H9 (cell line): ENCODE results near the gene INSC. TPM values are rescaled to one million over a fixed set of nuclear protein-coding genes. Genes with fewer than 3 reads are reported as not detected.

Experiments used
- DNase-seq: peaks from one replicate; pipeline ENCODE4 v3.0.0-alpha.2; 2017
- H2AFZ ChIP-seq: one replicate; pipeline ENCODE4 v1.6.1; 2013; ENCODE audit warnings: mild to moderate bottlenecking, low read length, control low read depth, moderate library complexity
- H2AK5ac ChIP-seq: 2 replicates; pipeline ENCODE4 v1.6.1; 2013; ENCODE audit warnings: low read length, control low read depth, mixed read lengths; ENCODE audit not compliant: insufficient read length
- H2BK120ac ChIP-seq: one replicate; pipeline ENCODE4 v1.6.1; 2013; ENCODE audit warnings: low read depth, mild to moderate bottlenecking, low read length, control low read depth, inconsistent platforms; ENCODE audit not compliant: poor library complexity, severe bottlenecking
- H2BK12ac ChIP-seq: 2 replicates; pipeline ENCODE4 v1.6.1; 2013; ENCODE audit warnings: low read length, control low read depth, mixed read lengths, low read depth; ENCODE audit not compliant: insufficient read length
- H2BK15ac ChIP-seq: 2 replicates; pipeline ENCODE4 v1.6.1; 2013; ENCODE audit warnings: low read depth, low read length, control low read depth
- H2BK20ac ChIP-seq: one replicate; pipeline ENCODE4 v1.6.1; 2013; ENCODE audit warnings: low read depth, mild to moderate bottlenecking, low read length, control low read depth, inconsistent platforms; ENCODE audit not compliant: poor library complexity, severe bottlenecking
- H2BK5ac ChIP-seq: 2 replicates; pipeline ENCODE4 v1.6.1; 2013; ENCODE audit warnings: low read length, control low read depth, mixed read lengths; ENCODE audit not compliant: insufficient read length
- H3K14ac ChIP-seq: 2 replicates; pipeline ENCODE4 v1.6.1; 2013; ENCODE audit warnings: low read length, control low read depth; ENCODE audit not compliant: insufficient read depth
- H3K18ac ChIP-seq: 2 replicates; pipeline ENCODE4 v1.6.1; 2013; ENCODE audit warnings: low read depth, mild to moderate bottlenecking, mixed read lengths, low read length, control low read depth; ENCODE audit not compliant: insufficient read length
- H3K23ac ChIP-seq: 2 replicates; pipeline ENCODE4 v1.6.1; 2013; ENCODE audit warnings: low read length, control low read depth, mixed read lengths, low read depth; ENCODE audit not compliant: insufficient read length
- H3K23me2 ChIP-seq: 2 replicates; pipeline ENCODE4 v1.6.1; 2013; ENCODE audit warnings: low read depth, mild to moderate bottlenecking, mixed read lengths, low read length, control low read depth; ENCODE audit not compliant: insufficient read length, poor library complexity, severe bottlenecking
- H3K27ac ChIP-seq: 2 replicates; pipeline ENCODE4 v1.5.1; 2013; ENCODE audit warnings: low read length, control low read depth, mixed read lengths, low read depth; ENCODE audit not compliant: insufficient read length
- H3K27me3 ChIP-seq: 2 replicates; pipeline ENCODE4 v1.6.1; 2013; ENCODE audit warnings: low read length, control low read depth, inconsistent platforms; ENCODE audit not compliant: insufficient read depth
- H3K4ac ChIP-seq: 2 replicates; pipeline ENCODE4 v1.6.1; 2013; ENCODE audit warnings: low read depth, mild to moderate bottlenecking, control low read depth, inconsistent platforms, low read length, moderate library complexity
- H3K4me1 ChIP-seq: 2 replicates; pipeline ENCODE4 v1.6.1; 2013; ENCODE audit warnings: low read length, control low read depth, inconsistent platforms; ENCODE audit not compliant: insufficient read depth
- H3K4me2 ChIP-seq: 2 replicates; pipeline ENCODE4 v1.6.1; 2013; ENCODE audit warnings: low read length, control low read depth, mixed read lengths; ENCODE audit not compliant: insufficient read length, insufficient read depth
- H3K56ac ChIP-seq: 2 replicates; pipeline ENCODE4 v1.6.1; 2013; ENCODE audit warnings: low read depth, mild to moderate bottlenecking, mixed read lengths, low read length, control low read depth; ENCODE audit not compliant: insufficient read length
- H3K79me1 ChIP-seq: 2 replicates; pipeline ENCODE4 v1.6.1; 2013; ENCODE audit warnings: low read depth, mild to moderate bottlenecking, moderate library complexity, low read length, control low read depth, inconsistent platforms; ENCODE audit not compliant: insufficient read depth, poor library complexity, severe bottlenecking
- H3K79me2 ChIP-seq: 2 replicates; pipeline ENCODE4 v1.6.1; 2013; ENCODE audit warnings: low read length, control low read depth, inconsistent platforms; ENCODE audit not compliant: insufficient read depth
- H3K9ac ChIP-seq: 2 replicates; pipeline ENCODE4 v1.6.1; 2013; ENCODE audit warnings: low read length, control low read depth, mixed read lengths; ENCODE audit not compliant: insufficient read length; ENCODE audit errors: extremely low read depth
- H3K9me3 ChIP-seq: one replicate; pipeline ENCODE4 v1.6.1; 2013; ENCODE audit warnings: low read depth, low read length, inconsistent platforms; ENCODE audit not compliant: control insufficient read depth
- H3T11ph ChIP-seq: one replicate; pipeline ENCODE4 v1.6.1; 2013; ENCODE audit warnings: mild to moderate bottlenecking, low read length, control low read depth, inconsistent platforms
- H4K20me1 ChIP-seq: one replicate; pipeline ENCODE4 v1.6.1; 2013; ENCODE audit not compliant: control insufficient read depth, insufficient read length, insufficient read depth
- H4K5ac ChIP-seq: 2 replicates; pipeline ENCODE4 v1.6.1; 2013; ENCODE audit warnings: low read depth, mild to moderate bottlenecking, mixed read lengths, low read length, control low read depth; ENCODE audit not compliant: insufficient read length
- H4K8ac ChIP-seq: replicated peaks from 2 replicates; pipeline ENCODE4 v1.6.1; 2013; ENCODE audit warnings: low read length, control low read depth, mixed read lengths, low read depth; ENCODE audit not compliant: insufficient read length
- H4K91ac ChIP-seq: 2 replicates; pipeline ENCODE4 v1.6.1; 2013; ENCODE audit warnings: low read depth, mild to moderate bottlenecking, moderate library complexity, mixed read lengths, low read length, control low read depth; ENCODE audit not compliant: insufficient read length
- H3K27ac Mint-ChIP-seq, 3 experiments: 2 replicates in 2 of 3; 3 replicates in 1 of 3; pipeline ENCODE4 v1.8.0; 2020 to 2021; ENCODE audit warnings: mixed read lengths in 3 of 3, mild to moderate bottlenecking in 1 of 3, moderate library complexity in 1 of 3
- H3K27me3 Mint-ChIP-seq: 2 replicates; pipeline ENCODE4 v1.8.0; 2021; ENCODE audit warnings: low read depth, mild to moderate bottlenecking, moderate library complexity, mixed read lengths
- H3K36me3 Mint-ChIP-seq, 3 experiments: 2 replicates in 2 of 3; 3 replicates in 1 of 3; pipeline ENCODE4 v1.8.0; 2020 to 2021; ENCODE audit warnings: low read depth in 3 of 3, mixed read lengths in 3 of 3; ENCODE audit not compliant: insufficient read depth in 1 of 3
- H3K4me1 Mint-ChIP-seq, 2 experiments: 2 replicates each; pipeline ENCODE4 v1.8.0; 2020; ENCODE audit warnings: mixed read lengths in 2 of 2
- H3K4me3 Mint-ChIP-seq, 2 experiments: 2 replicates in 1 of 2; 3 replicates in 1 of 2; pipeline ENCODE4 v1.8.0; 2020 to 2021; ENCODE audit warnings: mild to moderate bottlenecking in 2 of 2, mixed read lengths in 2 of 2, moderate library complexity in 1 of 2
- H3K9me3 Mint-ChIP-seq, 2 experiments: 2 replicates in 1 of 2; 3 replicates in 1 of 2; pipeline ENCODE4 v1.8.0; 2020; ENCODE audit warnings: mild to moderate bottlenecking in 2 of 2, mixed read lengths in 2 of 2, moderate library complexity in 1 of 2
- WGBS: extraction: QIAGEN DNeasy Blood & Tissue Kit; methylation state at CpG from one replicate; pipeline ENCODE4 v1.1.7; 2013; ENCODE audit warnings: missing lambda C conversion rate, low lambda C conversion rate, mixed read lengths; ENCODE audit not compliant: insufficient read length; ENCODE audit errors: extremely low coverage; 5-methylcytosine and 5-hydroxymethylcytosine counted together
- total RNA-seq: library from RNA; stranded (reverse); gene quantifications from 2 replicates; pipeline ENCODE4 v1.2.1, GENCODE V29; 2021
- TF ChIP-seq, protein P1 (sequence below): fragments of 200-600 bp; sonication (generic); conservative IDR thresholded peaks from 3 replicates; pipeline ENCODE4 v1.8.0; 2021; ENCODE audit warnings: antibody characterized with exemption, mild to moderate bottlenecking

Gene INSC
- total RNA-seq, 1 experiment from 2014 or later: not detected

DNA sequence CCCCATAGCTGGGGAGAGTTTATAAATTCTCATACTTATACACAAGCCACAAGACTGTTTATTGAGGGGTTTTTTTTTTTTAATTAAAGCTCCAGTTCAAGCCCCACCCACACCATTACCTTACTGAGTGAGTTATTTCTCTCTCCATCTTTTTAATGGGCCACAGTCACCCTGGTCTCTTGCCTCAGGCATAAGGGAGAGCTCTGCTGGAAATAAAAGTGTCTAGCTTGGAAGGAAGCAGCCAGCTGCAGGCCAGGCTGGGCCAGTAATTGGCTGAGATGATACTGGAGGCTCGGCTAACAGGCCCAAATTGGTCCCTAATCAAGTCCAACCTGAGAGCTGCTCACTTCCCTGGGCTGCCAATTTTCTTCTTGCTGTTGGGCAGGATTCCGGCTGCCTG is 174.1 kb downstream of the INSC start:
- H3K4ac ChIP-seq: no peak overlapping the region
- TF ChIP-seq, protein P1, sequence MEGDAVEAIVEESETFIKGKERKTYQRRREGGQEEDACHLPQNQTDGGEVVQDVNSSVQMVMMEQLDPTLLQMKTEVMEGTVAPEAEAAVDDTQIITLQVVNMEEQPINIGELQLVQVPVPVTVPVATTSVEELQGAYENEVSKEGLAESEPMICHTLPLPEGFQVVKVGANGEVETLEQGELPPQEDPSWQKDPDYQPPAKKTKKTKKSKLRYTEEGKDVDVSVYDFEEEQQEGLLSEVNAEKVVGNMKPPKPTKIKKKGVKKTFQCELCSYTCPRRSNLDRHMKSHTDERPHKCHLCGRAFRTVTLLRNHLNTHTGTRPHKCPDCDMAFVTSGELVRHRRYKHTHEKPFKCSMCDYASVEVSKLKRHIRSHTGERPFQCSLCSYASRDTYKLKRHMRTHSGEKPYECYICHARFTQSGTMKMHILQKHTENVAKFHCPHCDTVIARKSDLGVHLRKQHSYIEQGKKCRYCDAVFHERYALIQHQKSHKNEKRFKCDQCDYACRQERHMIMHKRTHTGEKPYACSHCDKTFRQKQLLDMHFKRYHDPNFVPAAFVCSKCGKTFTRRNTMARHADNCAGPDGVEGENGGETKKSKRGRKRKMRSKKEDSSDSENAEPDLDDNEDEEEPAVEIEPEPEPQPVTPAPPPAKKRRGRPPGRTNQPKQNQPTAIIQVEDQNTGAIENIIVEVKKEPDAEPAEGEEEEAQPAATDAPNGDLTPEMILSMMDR: no peak
- no peak overlapping the region for H2BK12ac ChIP-seq
- H3K9ac ChIP-seq: no peak overlapping the region
- no peak overlapping the region for H2BK120ac ChIP-seq
- no peaks in the 10 kb centered on the region for H3K79me1 ChIP-seq
- no peaks in the 10 kb centered on the region for H3K9me3 ChIP-seq
- no peaks in the 10 kb centered on the region for H3K4me1 ChIP-seq
- no peak overlapping the region for H4K91ac ChIP-seq
- WGBS: no CpG with 5 or more reads among the region's 2 CpGs
- H3K23me2 ChIP-seq: no peaks in the 10 kb centered on the region
- H3K23ac ChIP-seq: no peak overlapping the region
- H2AFZ ChIP-seq: no peak overlapping the region
- H3K27ac Mint-ChIP-seq: no peak overlapping the region
- no peaks in the 10 kb centered on the region; the same call in 1 of the 2 replicates for H3K27me3 Mint-ChIP-seq
- H3K4me3 Mint-ChIP-seq: no peak overlapping the region
- no peak overlapping the region for H3K27ac ChIP-seq
- H3K56ac ChIP-seq: no peak overlapping the region
- H2BK5ac ChIP-seq: no peak overlapping the region
- H3K4me2 ChIP-seq: no peak overlapping the region
- no peaks in the 10 kb centered on the region for H3K36me3 Mint-ChIP-seq
- H2BK20ac ChIP-seq: no peak overlapping the region
- H4K8ac ChIP-seq: no peak overlapping the region
- no peak overlapping the region for H4K5ac ChIP-seq
- H3K9me3 Mint-ChIP-seq: no peaks in the 10 kb centered on the region; a peak in 1 of 5 replicates
- H2AK5ac ChIP-seq: no peak overlapping the region
- H3K14ac ChIP-seq: no peak overlapping the region
- H3K27me3 ChIP-seq: no peaks in the 10 kb centered on the region
- no peak for DNase-seq
- no peaks in the 10 kb centered on the region for H3K79me2 ChIP-seq
- no peak overlapping the region for H2BK15ac ChIP-seq
- H3T11ph ChIP-seq: no peak overlapping the region
- H3K4me1 Mint-ChIP-seq: peaks cover 7 to 18% of the 10 kb centered on the region in 2 experiments; a peak in 3 of 4 replicates
- no peaks in the 10 kb centered on the region for H4K20me1 ChIP-seq
- no peak overlapping the region for H3K18ac ChIP-seq
